Liver (tissue), 9 donors: Measurements from ENCODE around the gene DUSP3. TPM values are rescaled to one million over a fixed set of nuclear protein-coding genes. Genes with fewer than 3 reads are reported as not detected.

Experiments used
- DNase-seq: peaks from one replicate; pipeline ENCODE4 v3.0.0-alpha.2; 2017; ENCODE audit warnings: low spot score
- H3K27ac ChIP-seq, 2 donors: one replicate each; pipeline ENCODE4 v1.7.0; 2013; ENCODE audit warnings: inconsistent platforms in 2 of 2, low read length in 2 of 2, control low read depth in 1 of 2, low read depth in 1 of 2, mild to moderate bottlenecking in 1 of 2
- H3K27me3 ChIP-seq, 4 donors: one replicate each; pipeline versions ENCODE4 v1.6.1 to v1.7.0; 2013; ENCODE audit warnings: low read length in 3 of 4, inconsistent platforms in 1 of 4, mild to moderate bottlenecking in 1 of 4, moderate library complexity in 1 of 4; ENCODE audit not compliant: control insufficient read depth in 4 of 4, insufficient read depth in 4 of 4
- H3K36me3 ChIP-seq, 4 donors: one replicate each; pipeline versions ENCODE4 v1.6.1 to v1.7.0; 2013; ENCODE audit warnings: low read length in 3 of 4, mild to moderate bottlenecking in 3 of 4, low read depth in 1 of 4, moderate library complexity in 1 of 4; ENCODE audit not compliant: control insufficient read depth in 4 of 4, insufficient read depth in 3 of 4
- H3K4me1 ChIP-seq, 4 donors: one replicate each; pipeline versions ENCODE4 v1.6.1 to v1.7.0; 2013; ENCODE audit warnings: low read length in 3 of 4, mild to moderate bottlenecking in 3 of 4, moderate library complexity in 1 of 4; ENCODE audit not compliant: control insufficient read depth in 4 of 4, insufficient read depth in 4 of 4
- H3K4me3 ChIP-seq, 3 donors: one replicate each; pipeline versions ENCODE4 v1.6.1 to v1.7.0; 2013; ENCODE audit warnings: low read length in 3 of 3, control low read depth in 1 of 3, low read depth in 1 of 3, mild to moderate bottlenecking in 1 of 3
- H3K9ac ChIP-seq, 2 donors: one replicate each; pipeline ENCODE4 v1.7.0; 2013; ENCODE audit warnings: low read length in 2 of 2, mild to moderate bottlenecking in 2 of 2, moderate library complexity in 2 of 2, control low read depth in 1 of 2, low read depth in 1 of 2
- H3K9me3 ChIP-seq, 4 donors: one replicate each; pipeline versions ENCODE4 v1.6.1 to v1.7.0; 2013; ENCODE audit warnings: low read length in 3 of 4; ENCODE audit not compliant: control insufficient read depth in 4 of 4
- CTCF ChIP-seq: fragments of 150-350 bp; IDR thresholded peaks from 2 replicates; pipeline ENCODE4 v1.5.1; 2017; ENCODE audit warnings: improper control_type of control experiment, low read depth, low read length; ENCODE audit not compliant: missing input control
- EGR1 ChIP-seq, 2 donors: IDR thresholded peaks; 2 replicates each; pipeline ENCODE4 v1.6.1; 2016 to 2018; ENCODE audit warnings: antibody characterized with exemption in 2 of 2, low read depth in 2 of 2
- FOXA1 ChIP-seq: IDR thresholded peaks from 2 replicates; pipeline ENCODE4 v1.6.1; 2016; ENCODE audit warnings: antibody characterized with exemption
- FOXA2 ChIP-seq: IDR thresholded peaks from 2 replicates; pipeline ENCODE4 v1.6.1; 2016; ENCODE audit warnings: antibody characterized with exemption
- GABPA ChIP-seq, 2 donors: IDR thresholded peaks in 1 of 2; conservative IDR thresholded peaks in 1 of 2; 2 replicates each; pipeline ENCODE4 v1.6.1; 2016; ENCODE audit warnings: antibody characterized with exemption in 2 of 2, mild to moderate bottlenecking in 1 of 2, moderate library complexity in 1 of 2
- HNF4A ChIP-seq, 2 donors: conservative IDR thresholded peaks; 2 replicates each; pipeline ENCODE4 v1.6.1; 2016; ENCODE audit warnings: antibody characterized with exemption in 2 of 2, mild to moderate bottlenecking in 2 of 2
- HNF4G ChIP-seq: IDR thresholded peaks from 2 replicates; pipeline ENCODE4 v1.6.1; 2016; ENCODE audit warnings: antibody characterized with exemption
- JUND ChIP-seq, 2 donors: IDR thresholded peaks; 2 replicates each; pipeline ENCODE4 v1.6.1; 2016; ENCODE audit warnings: antibody characterized with exemption in 2 of 2
- MAX ChIP-seq: IDR thresholded peaks from 2 replicates; pipeline ENCODE4 v1.6.1; 2016; ENCODE audit warnings: antibody characterized with exemption
- NR2F2 ChIP-seq: IDR thresholded peaks from 2 replicates; pipeline ENCODE4 v1.6.1; 2016; ENCODE audit warnings: antibody characterized with exemption
- RAD21 ChIP-seq, 2 donors: IDR thresholded peaks; 2 replicates each; pipeline ENCODE4 v1.6.1; 2016; ENCODE audit warnings: antibody characterized with exemption in 2 of 2, mild to moderate bottlenecking in 2 of 2
- RXRA ChIP-seq, 2 donors: IDR thresholded peaks; 2 replicates each; pipeline ENCODE4 v1.6.1; 2017 to 2018; ENCODE audit warnings: antibody characterized with exemption in 2 of 2, mild to moderate bottlenecking in 1 of 2
- SP1 ChIP-seq: IDR thresholded peaks from 2 replicates; pipeline ENCODE4 v1.6.1; 2018; ENCODE audit warnings: antibody characterized with exemption, mild to moderate bottlenecking
- TAF1 ChIP-seq: conservative IDR thresholded peaks from 2 replicates; pipeline ENCODE4 v1.6.1; 2016; ENCODE audit warnings: antibody characterized with exemption, mild to moderate bottlenecking
- YY1 ChIP-seq: IDR thresholded peaks from 2 replicates; pipeline ENCODE4 v1.6.1; 2016; ENCODE audit warnings: antibody characterized with exemption, mild to moderate bottlenecking
- ZBTB33 ChIP-seq: IDR thresholded peaks from 2 replicates; pipeline ENCODE4 v1.6.1; 2016; ENCODE audit warnings: antibody characterized with exemption
- WGBS: extraction: QIAGEN DNeasy Blood & Tissue Kit; methylation state at CpG from one replicate; pipeline ENCODE4 v1.1.7; 2013; 5-methylcytosine and 5-hydroxymethylcytosine counted together
- polyA plus RNA-seq, 2 donors: library from polyadenylated mRNA; stranded (reverse) in 1 of 2; unstranded in 1 of 2; fragments of 200-250 nt in 1 of 2; fragments of >200 nt in 1 of 2; fragmentation: Nextera tagmentation in 1 of 2; extraction: Ambion mirVana in 1 of 2; gene quantifications; one replicate each; pipeline versions ENCODE4 v1.2.1 to v1.2.3, GENCODE V29; 2013 to 2015
- total RNA-seq, 2 donors: library from RNA; depleted of rRNA; stranded (reverse); fragments of >200 nt; gene quantifications; one replicate each; pipeline ENCODE4 v1.2.3, GENCODE V29; 2014
- TF ChIP-seq, protein P1 (sequence below): IDR thresholded peaks from 2 replicates; pipeline ENCODE4 v1.6.1; 2016; ENCODE audit warnings: antibody characterized with exemption
- TF ChIP-seq, protein P2 (sequence below): IDR thresholded peaks from 2 replicates; pipeline ENCODE4 v1.6.1; 2016; ENCODE audit warnings: antibody characterized with exemption, mild to moderate bottlenecking
- donor health status: healthy.
- donor health status: healthy.
- donor health status: healthy.
- donor health status: healthy.
- donor health status: healthy.

DUSP3 gene
- total and polyA plus RNA-seq, 4 donors = 30.4 to 104 (median 60.8) TPM

DNA sequence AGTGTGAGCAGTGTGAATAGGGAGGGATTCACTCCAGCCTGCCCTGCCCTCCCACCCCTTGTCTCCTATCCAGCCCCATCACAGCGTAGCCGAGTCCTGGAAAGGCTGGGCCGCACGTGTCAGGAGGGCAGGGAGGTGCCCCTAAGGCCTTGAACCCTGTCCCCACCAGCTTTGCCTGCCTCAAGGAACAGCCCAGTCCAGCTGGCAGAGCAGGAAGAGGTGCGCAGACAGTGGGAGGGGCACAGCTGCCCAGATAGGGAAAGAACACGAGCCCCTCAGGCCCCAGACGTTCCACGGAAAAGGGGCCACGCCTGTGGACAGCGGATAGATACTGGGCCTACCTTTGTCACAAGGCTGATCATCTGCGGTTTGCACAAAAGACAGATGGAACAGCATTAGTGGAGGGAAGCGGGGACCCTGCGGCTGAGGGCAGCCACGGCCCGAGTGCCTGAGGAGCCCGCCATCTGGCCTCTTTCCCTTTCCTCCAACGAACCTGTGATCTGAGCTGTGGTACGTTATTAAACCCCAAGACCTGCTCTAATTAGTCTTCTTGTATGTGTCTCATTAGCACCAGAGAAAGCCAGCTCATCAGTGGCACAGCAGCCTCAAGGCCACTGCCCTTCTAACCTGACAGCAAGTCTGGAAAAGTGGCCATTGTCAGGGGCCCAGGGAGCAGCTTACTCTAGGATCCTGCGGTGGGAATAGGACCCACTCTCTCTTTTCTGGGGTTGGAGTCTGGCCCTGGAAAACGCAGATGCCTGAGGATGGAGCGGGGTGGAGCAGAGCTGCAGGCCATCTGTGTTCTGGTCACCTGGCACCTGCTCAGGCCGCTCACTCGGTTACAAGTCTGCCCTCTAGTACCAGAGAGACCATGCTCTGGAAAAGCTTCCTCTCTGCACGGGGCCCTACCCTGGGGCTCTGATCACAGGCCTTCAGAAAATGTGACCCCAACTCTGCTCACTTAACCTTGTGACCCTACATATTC lies 37.9 kb upstream of the DUSP3 start:
- H3K36me3 ChIP-seq = no peaks in the 10 kb centered on the region
- TF ChIP-seq ZBTB33 = no peak
- no peak for TF ChIP-seq CTCF
- no peak for TF ChIP-seq GABPA (IDR thresholded peaks at IDR 0.05 in 1 of 2, conservative IDR thresholded peaks at IDR 0.05 in 1 of 2)
- TF ChIP-seq, protein P1, sequence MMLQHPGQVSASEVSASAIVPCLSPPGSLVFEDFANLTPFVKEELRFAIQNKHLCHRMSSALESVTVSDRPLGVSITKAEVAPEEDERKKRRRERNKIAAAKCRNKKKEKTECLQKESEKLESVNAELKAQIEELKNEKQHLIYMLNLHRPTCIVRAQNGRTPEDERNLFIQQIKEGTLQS = no peak
- no peak for TF ChIP-seq RAD21 (IDR thresholded peaks at IDR 0.05)
- no peak for TF ChIP-seq EGR1 (IDR thresholded peaks at IDR 0.05; ENCODE audit: low read depth in 2 of 2)
- no peak for TF ChIP-seq MAX
- no peak for TF ChIP-seq YY1
- no peak for TF ChIP-seq SP1
- no peak for TF ChIP-seq TAF1
- TF ChIP-seq FOXA2 = no peak
- TF ChIP-seq FOXA1 = no peak
- no peak for TF ChIP-seq HNF4A (conservative IDR thresholded peaks at IDR 0.05)
- no peaks in the 10 kb centered on the region for H3K9me3 ChIP-seq
- H3K4me1 ChIP-seq = no peaks in the 10 kb centered on the region
- no peak overlapping the region for H3K27ac ChIP-seq
- WGBS = 97% methylated on average over 24 of the region's 24 CpGs
- no peaks in the 10 kb centered on the region for H3K27me3 ChIP-seq
- H3K9ac ChIP-seq = no peak overlapping the region
- H3K4me3 ChIP-seq = no peak overlapping the region
- no peak for DNase-seq

DNA sequence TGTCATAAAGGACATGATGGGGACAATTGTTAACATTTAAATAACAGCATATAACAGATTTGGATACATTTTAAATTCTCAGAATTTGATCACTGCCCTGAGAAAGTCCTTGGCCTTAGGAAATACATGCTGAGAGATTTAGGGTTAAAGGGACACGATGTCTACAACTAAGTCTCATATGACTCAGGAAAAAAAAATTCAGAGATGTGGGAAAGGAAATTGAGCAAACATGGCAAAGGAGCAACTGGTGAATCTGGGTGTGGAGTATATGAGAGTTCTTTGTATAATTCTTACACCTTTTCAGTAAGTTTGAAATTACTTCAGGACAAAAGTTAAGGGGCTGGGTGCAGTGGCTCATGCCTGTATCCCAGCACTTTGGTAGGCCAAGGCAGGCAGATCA lies 35.9 kb upstream of the DUSP3 start:
- Histone ChIP-seq H3K4me3 (no peak overlapping the region), H3K9me3 (no peaks in the 10 kb centered on the region), H3K27ac (no peak overlapping the region), H3K36me3 (no peaks in the 10 kb centered on the region), H3K27me3 (no peaks in the 10 kb centered on the region), H3K9ac (no peak overlapping the region), H3K4me1 (no peaks in the 10 kb centered on the region)
- no peak for DNase-seq
- WGBS = 60% methylated on average over 1 of the region's 1 CpG
- TF ChIP-seq FOXA2 = no peak
- TF ChIP-seq, protein P2, sequence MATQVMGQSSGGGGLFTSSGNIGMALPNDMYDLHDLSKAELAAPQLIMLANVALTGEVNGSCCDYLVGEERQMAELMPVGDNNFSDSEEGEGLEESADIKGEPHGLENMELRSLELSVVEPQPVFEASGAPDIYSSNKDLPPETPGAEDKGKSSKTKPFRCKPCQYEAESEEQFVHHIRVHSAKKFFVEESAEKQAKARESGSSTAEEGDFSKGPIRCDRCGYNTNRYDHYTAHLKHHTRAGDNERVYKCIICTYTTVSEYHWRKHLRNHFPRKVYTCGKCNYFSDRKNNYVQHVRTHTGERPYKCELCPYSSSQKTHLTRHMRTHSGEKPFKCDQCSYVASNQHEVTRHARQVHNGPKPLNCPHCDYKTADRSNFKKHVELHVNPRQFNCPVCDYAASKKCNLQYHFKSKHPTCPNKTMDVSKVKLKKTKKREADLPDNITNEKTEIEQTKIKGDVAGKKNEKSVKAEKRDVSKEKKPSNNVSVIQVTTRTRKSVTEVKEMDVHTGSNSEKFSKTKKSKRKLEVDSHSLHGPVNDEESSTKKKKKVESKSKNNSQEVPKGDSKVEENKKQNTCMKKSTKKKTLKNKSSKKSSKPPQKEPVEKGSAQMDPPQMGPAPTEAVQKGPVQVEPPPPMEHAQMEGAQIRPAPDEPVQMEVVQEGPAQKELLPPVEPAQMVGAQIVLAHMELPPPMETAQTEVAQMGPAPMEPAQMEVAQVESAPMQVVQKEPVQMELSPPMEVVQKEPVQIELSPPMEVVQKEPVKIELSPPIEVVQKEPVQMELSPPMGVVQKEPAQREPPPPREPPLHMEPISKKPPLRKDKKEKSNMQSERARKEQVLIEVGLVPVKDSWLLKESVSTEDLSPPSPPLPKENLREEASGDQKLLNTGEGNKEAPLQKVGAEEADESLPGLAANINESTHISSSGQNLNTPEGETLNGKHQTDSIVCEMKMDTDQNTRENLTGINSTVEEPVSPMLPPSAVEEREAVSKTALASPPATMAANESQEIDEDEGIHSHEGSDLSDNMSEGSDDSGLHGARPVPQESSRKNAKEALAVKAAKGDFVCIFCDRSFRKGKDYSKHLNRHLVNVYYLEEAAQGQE = no peak
- no peak for TF ChIP-seq JUND (IDR thresholded peaks at IDR 0.05)
- TF ChIP-seq EGR1 (IDR thresholded peaks at IDR 0.05; ENCODE audit: low read depth in 2 of 2) = no peak
- TF ChIP-seq TAF1 = no peak
- TF ChIP-seq MAX = no peak
- no peak for TF ChIP-seq GABPA (IDR thresholded peaks at IDR 0.05 in 1 of 2, conservative IDR thresholded peaks at IDR 0.05 in 1 of 2)
- TF ChIP-seq, protein P1 = no peak
- TF ChIP-seq NR2F2 = no peak
- no peak for TF ChIP-seq RXRA (IDR thresholded peaks at IDR 0.05)
- no peak for TF ChIP-seq HNF4A (conservative IDR thresholded peaks at IDR 0.05)
- no peak for TF ChIP-seq ZBTB33
- no peak for TF ChIP-seq RAD21 (IDR thresholded peaks at IDR 0.05)
- TF ChIP-seq YY1 = no peak
- TF ChIP-seq HNF4G = no peak
- TF ChIP-seq FOXA1 = no peak
